Stimulated activated naive B cell treated with anti-CD40 and anti-IgM and Interleukin-4, amounts not matched to agents 10 μg/mL and 1 μg/mL and 100 μg/mL, for 72 hours (primary cell): ENCODE measurements around the gene ASCC3.

Source experiments
- ATAC-seq, 2 donors: fragments of 150-1000 bp; cut with Tn5 transposase; replicated peaks; 2 replicates each; pipeline ENCODE4 v1.10.0; 2021; ENCODE audit warnings: moderate library complexity in 1 of 2
- DNase-seq: peaks from one replicate; pipeline ENCODE4 v3.0.0; 2021
- H3K27ac Mint-ChIP-seq: one replicate; pipeline ENCODE4 v1.8.0; 2022; ENCODE audit warnings: mild to moderate bottlenecking, mixed read lengths
- H3K27me3 Mint-ChIP-seq, 2 donors: one replicate each; pipeline ENCODE4 v1.8.0; 2022; ENCODE audit warnings: mixed read lengths in 2 of 2
- H3K36me3 Mint-ChIP-seq, 2 donors: one replicate each; pipeline ENCODE4 v1.8.0; 2022; ENCODE audit warnings: mixed read lengths in 2 of 2, mild to moderate bottlenecking in 1 of 2
- H3K4me1 Mint-ChIP-seq, 2 donors: one replicate each; pipeline ENCODE4 v1.8.0; 2022; ENCODE audit warnings: mixed read lengths in 2 of 2, mild to moderate bottlenecking in 1 of 2
- H3K4me3 Mint-ChIP-seq, 2 donors: one replicate each; pipeline ENCODE4 v1.8.0; 2022; ENCODE audit warnings: mild to moderate bottlenecking in 2 of 2, mixed read lengths in 2 of 2, moderate library complexity in 1 of 2
- H3K9me3 Mint-ChIP-seq, 2 donors: one replicate each; pipeline ENCODE4 v1.8.0; 2022; ENCODE audit warnings: mixed read lengths in 2 of 2, mild to moderate bottlenecking in 1 of 2

ASCC3 gene

GRCh38 chr6:100462706-100463629 lies 418.2 kb downstream of the ASCC3 start:
- H3K27ac Mint-ChIP-seq = peak overlapping the region; percentile 83
- ATAC-seq = no peak
- peaks cover 3 to 25% of the 10 kb centered on the region in 2 donors for H3K4me1 Mint-ChIP-seq
- peaks cover 1 to 9% of the 10 kb centered on the region in 2 donors for H3K9me3 Mint-ChIP-seq
- H3K4me3 Mint-ChIP-seq = peak overlapping the region in 1 of 2 donors; percentile 12
- DNase-seq = no peak
- H3K27me3 Mint-ChIP-seq = peaks cover 80 to 95% of the 10 kb centered on the region in 2 donors
- peaks cover 2 to 10% of the 10 kb centered on the region in 2 donors for H3K36me3 Mint-ChIP-seq

GRCh38 chr6:100461917-100462705 lies 419.0 kb downstream of the ASCC3 start:
- H3K27ac Mint-ChIP-seq = no peak overlapping the region
- peaks cover 4 to 7% of the 10 kb centered on the region in 2 donors for H3K9me3 Mint-ChIP-seq
- H3K36me3 Mint-ChIP-seq = peaks cover 5 to 11% of the 10 kb centered on the region in 2 donors
- H3K4me1 Mint-ChIP-seq = peaks cover 6 to 20% of the 10 kb centered on the region in 2 donors
- peaks cover 80 to 95% of the 10 kb centered on the region in 2 donors for H3K27me3 Mint-ChIP-seq
- ATAC-seq = no peak
- H3K4me3 Mint-ChIP-seq = no peak overlapping the region
- DNase-seq = no peak

DNA sequence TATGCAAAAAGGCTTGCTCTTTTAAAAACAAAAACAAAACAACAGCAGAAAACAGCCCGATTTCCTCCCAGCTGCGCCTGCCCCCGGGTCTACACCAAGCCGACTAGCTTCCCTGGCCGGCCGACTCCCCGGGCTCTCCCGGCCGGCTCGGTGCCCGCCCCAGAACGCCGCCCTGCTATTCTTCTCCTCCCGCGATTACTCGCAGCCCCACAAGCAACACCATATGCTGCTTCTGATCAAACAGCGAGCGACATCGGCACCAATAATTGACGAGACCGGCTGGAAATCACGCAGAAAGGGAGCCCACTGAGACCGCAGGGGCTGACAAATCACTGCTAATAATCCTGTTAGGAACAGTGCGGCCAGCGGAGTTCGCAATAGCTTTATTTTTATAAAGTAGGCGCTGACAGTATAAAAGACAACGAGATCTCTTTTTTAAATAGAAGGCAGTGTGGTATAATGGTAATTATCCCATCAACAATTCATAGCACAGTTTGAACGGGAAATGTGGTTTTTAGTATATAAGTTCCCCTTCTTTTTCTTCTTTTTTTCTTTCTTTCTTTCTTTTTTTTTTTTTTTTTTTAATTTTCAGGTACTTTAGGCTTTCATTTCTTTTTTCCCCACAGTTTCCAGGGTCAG lies 419.7 kb downstream of the ASCC3 start:
- DNase-seq (no peak), ATAC-seq (no peak)
- Mint-ChIP-seq H3K27ac (peak overlapping the region; percentile 14), H3K36me3 (peaks cover 5 to 6% of the 10 kb centered on the region in 2 donors), H3K9me3 (peaks cover 4 to 6% of the 10 kb centered on the region in 2 donors), H3K4me1 (peaks cover 5 to 13% of the 10 kb centered on the region in 2 donors), H3K27me3 (peaks cover 79 to 95% of the 10 kb centered on the region in 2 donors), H3K4me3 (no peak overlapping the region)

DNA sequence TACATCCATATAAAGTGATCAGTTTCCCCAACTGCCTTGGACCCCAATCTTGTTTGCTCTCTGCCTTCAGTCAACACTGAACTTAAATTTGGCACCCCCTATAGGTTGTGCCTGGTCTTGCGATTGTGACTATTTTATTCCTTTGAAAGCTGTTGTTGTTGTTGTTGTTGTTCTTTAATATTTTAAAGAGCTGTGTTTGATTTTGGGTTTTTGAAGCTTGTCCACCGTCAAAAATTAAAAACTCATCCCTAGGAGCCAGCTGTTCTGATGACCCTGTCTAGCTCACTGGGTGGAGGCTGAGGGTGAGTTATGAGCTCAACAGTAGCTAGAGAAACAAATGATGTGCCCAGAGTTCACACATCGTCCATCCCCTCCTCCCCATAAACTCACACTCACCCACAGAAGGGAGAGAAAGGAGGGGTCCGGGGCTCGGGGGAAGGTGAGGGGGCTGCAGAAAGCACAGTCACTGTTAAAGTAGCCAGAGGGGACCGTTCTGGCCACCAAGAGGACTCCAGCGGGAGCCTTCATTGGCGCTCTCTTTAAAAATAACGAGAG lies 420.4 kb downstream of the ASCC3 start:
- H3K27me3 Mint-ChIP-seq = peaks cover 76 to 94% of the 10 kb centered on the region in 2 donors
- H3K4me3 Mint-ChIP-seq = no peak overlapping the region
- ATAC-seq (no peak), DNase-seq (no peak)
- peaks cover 3 to 11% of the 10 kb centered on the region in 2 donors for H3K4me1 Mint-ChIP-seq
- H3K36me3 Mint-ChIP-seq = peaks cover 3% of the 10 kb centered on the region in 2 donors
- H3K27ac Mint-ChIP-seq = no peak overlapping the region
- H3K9me3 Mint-ChIP-seq = peaks cover 4 to 7% of the 10 kb centered on the region in 2 donors

DNA sequence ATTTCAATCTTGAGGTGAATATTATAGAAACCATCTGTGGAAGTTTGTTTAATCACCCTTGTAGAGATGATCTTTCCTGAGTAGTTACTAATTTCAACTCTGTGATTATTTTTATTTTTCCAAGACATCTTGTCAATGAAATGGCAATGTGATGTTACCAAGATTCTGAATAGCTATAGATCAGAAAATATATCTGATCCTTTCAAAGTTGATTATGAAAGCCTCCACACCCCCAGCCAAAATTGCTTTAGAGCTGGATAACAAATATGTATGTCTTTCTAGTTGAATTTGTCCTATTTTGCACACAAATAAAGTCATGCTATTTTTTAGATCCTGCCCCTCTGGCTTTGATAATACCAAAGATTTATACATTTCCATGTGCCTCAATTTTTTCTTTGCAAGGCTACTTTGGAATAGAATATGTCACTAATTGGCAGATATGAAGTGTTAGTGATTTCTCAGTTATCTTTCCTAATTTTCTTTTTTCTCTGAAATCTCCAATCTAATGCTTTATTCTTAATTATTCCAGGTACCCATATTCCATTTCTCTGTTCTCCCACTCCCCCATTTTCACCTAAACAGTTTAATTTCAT lies 421.4 kb downstream of the ASCC3 start:
- Mint-ChIP-seq H3K4me3 (no peak overlapping the region), H3K36me3 (peaks cover 3 to 9% of the 10 kb centered on the region in 2 donors), H3K27ac (no peak overlapping the region), H3K27me3 (peaks cover 74 to 84% of the 10 kb centered on the region in 2 donors), H3K9me3 (peaks cover 9 to 11% of the 10 kb centered on the region in 2 donors), H3K4me1 (peaks cover 7 to 9% of the 10 kb centered on the region in 2 donors)
- DNase-seq = no peak
- ATAC-seq = no peak

DNA sequence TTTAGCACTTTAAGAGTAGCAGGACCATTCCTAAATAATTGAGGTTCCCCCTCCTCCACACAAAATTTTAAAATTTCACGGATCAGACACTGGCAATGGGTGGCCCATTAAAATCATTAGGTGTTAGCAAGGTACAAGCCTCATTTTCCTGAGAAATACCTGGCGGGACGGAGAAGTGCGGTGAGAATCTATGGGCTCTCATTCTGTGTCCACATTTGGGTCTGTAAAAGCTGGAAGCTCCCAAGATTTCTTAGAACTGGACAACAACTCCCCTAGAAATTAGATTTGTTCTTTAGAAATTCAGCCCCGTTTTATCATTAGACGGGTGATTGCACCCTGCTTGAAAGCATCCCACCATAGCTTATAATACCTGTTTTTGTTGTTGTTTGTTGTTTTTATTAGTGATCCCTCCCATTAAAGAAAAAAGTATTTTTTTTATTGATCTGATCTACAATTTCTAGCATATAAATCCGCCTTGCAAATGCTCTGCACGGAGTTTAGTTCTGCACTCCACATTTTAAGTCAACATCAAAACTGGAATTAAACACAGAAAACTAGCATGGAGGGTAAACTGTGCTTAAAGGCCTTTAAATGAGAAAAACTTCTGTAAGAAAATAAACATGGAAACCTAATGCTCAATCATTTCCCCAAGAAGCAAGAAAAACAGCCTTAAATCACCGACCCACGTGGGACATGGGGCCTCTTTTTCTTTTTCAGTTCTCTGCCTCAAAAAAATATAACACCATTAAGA lies 422.1 kb downstream of the ASCC3 start:
- peaks cover 3 to 9% of the 10 kb centered on the region in 2 donors for H3K36me3 Mint-ChIP-seq
- ATAC-seq (no peak), DNase-seq (no peak)
- H3K27me3 Mint-ChIP-seq = peaks cover 77% of the 10 kb centered on the region in 2 donors
- peaks cover 9 to 11% of the 10 kb centered on the region in 2 donors for H3K9me3 Mint-ChIP-seq
- no peak overlapping the region for H3K4me3 Mint-ChIP-seq
- peaks cover 6 to 7% of the 10 kb centered on the region in 2 donors for H3K4me1 Mint-ChIP-seq
- H3K27ac Mint-ChIP-seq = peak overlapping the region; percentile 92
